T47D (cell line): ENCODE data around the gene PDLIM7.

Experiments used
- DNase-seq, 2 experiments: peaks; one replicate each; pipeline versions ENCODE4 v3.0.0 to v3.0.0-alpha.2; 2011 to 2012; ENCODE audit warnings: low read depth in 1 of 2, low spot score in 1 of 2
- JUND ChIP-seq: IDR thresholded peaks from 2 replicates; pipeline ENCODE4 v1.6.1; 2012; ENCODE audit warnings: low read depth
- in situ Hi-C: cut with HindIII; loops from 2 replicates; pipeline ENCODE4 v1.10.0; 2016; ENCODE audit warnings: low sequenced_read_pairs, low pct_unique_long_range_greater_than_20kb

Gene PDLIM7

GRCh38 chr5:177456591-177456964 is 40.8 kb downstream of the PDLIM7 start:
- DNase-seq: no peak
- TF ChIP-seq JUND: no peak
- in situ Hi-C loops: no loop called here

GRCh38 chr5:177455661-177456590 is 41.5 kb downstream of the PDLIM7 start:
- TF ChIP-seq JUND: no peak

GRCh38 chr5:177455036-177455660 is 42.3 kb downstream of the PDLIM7 start:
- DNase-seq: peak; percentile 82 to 87
- in situ Hi-C loops: no loop called here

More at GRCh38 chr5:177455661-177456590, 41.5 kb downstream of the PDLIM7 start:
- peak; percentile 92 to 98 for DNase-seq
- in situ Hi-C loops: no loop called here

GRCh38 chr5:177454397-177455035 is 42.9 kb downstream of the PDLIM7 start:
- no peak; the same call in 1 of the 2 replicates for TF ChIP-seq JUND
- peak; percentile 93 to 100 for DNase-seq
- in situ Hi-C loops: no loop called here

More at GRCh38 chr5:177455036-177455660, 42.3 kb downstream of the PDLIM7 start:
- TF ChIP-seq JUND: no peak

GRCh38 chr5:177453852-177454396 is 43.5 kb downstream of the PDLIM7 start:
- no peak for DNase-seq
- no peak for TF ChIP-seq JUND
- in situ Hi-C loops: no loop called here

GRCh38 chr5:177452688-177453638 is 44.4 kb downstream of the PDLIM7 start:
- TF ChIP-seq JUND: no peak
- in situ Hi-C loops: no loop called here
- DNase-seq: no peak

- in situ Hi-C loops: no loop called here
- no peak for DNase-seq
- no peak for TF ChIP-seq JUND
Observed at GRCh38 chr5:177450667-177451424, 46.6 kb downstream of the PDLIM7 start.

- no peak for DNase-seq
- in situ Hi-C loops: no loop called here
- no peak for TF ChIP-seq JUND
Observed at GRCh38 chr5:177449140-177450061, 48.0 kb downstream of the PDLIM7 start.

- TF ChIP-seq JUND: no peak
- in situ Hi-C loops: no loop called here
- no peak for DNase-seq
Observed at GRCh38 chr5:177448244-177448950, 49.0 kb downstream of the PDLIM7 start.

GRCh38 chr5:177447611-177448243 is 49.7 kb downstream of the PDLIM7 start:
- no peak for TF ChIP-seq JUND
- DNase-seq: no peak
- in situ Hi-C loops: no loop called here
